ENCODE results near the gene ZMAT5. TPM values are rescaled to one million over a fixed set of nuclear protein-coding genes. Genes with fewer than 3 reads are reported as not detected.

ZMAT5 gene
- polyA plus RNA-seq, 1 donor (not counting 4 experiments of a cell fraction or from before 2014, with no cell fraction given) = 11.1 TPM

GRCh38 chr22:29697853-29698598 lies 68.8 kb downstream of the ZMAT5 start:
- H3K4me1 ChIP-seq (ENCODE audit: control insufficient read depth, extremely low read depth, insufficient read depth, low read length) = peaks cover 40% of the 10 kb centered on the region
- FAIRE-seq (no peak), DNase-seq (ENCODE audit: low read depth, low spot score) (no peak)
- H3K79me2 ChIP-seq (ENCODE audit: control insufficient read depth, insufficient read depth, low read length) = no peaks in the 10 kb centered on the region
- H3K9ac ChIP-seq (ENCODE audit: control insufficient read depth, extremely low read depth, insufficient read depth, low read length) = no peak overlapping the region
- peaks cover 23% of the 10 kb centered on the region for H4K20me1 ChIP-seq (ENCODE audit: control insufficient read depth, extremely low read depth, insufficient read depth, low read length)
- H3K9me1 ChIP-seq (ENCODE audit: control insufficient read depth, extremely low read depth, insufficient read depth, low read length) = peaks cover 6% of the 10 kb centered on the region
- H3K4me2 ChIP-seq (ENCODE audit: control insufficient read depth, extremely low read depth, insufficient read depth, low read depth, low read length) = no peak overlapping the region
- H3K36me3 ChIP-seq (ENCODE audit: control insufficient read depth in 2 of 2, extremely low read depth in 1 of 2, insufficient read depth in 2 of 2, low read length in 2 of 2) = peaks cover 0 to 16% of the 10 kb centered on the region in 2 experiments
- H3K27me3 ChIP-seq (ENCODE audit: control insufficient read depth, extremely low read depth, insufficient read depth, low read length) = peaks cover 13% of the 10 kb centered on the region
- TF ChIP-seq CTCF (optimal IDR thresholded peaks at IDR 0.05 in 1 of 3, IDR thresholded peaks at IDR 0.05 in 1 of 3, conservative IDR thresholded peaks at IDR 0.05 in 1 of 3; ENCODE audit: extremely low read depth in 1 of 3, insufficient read depth in 2 of 3, low read length in 3 of 3) (no peak), EZH2 (IDR thresholded peaks at IDR 0.05; ENCODE audit: low read length) (no peak)
- no peak overlapping the region for H3K27ac ChIP-seq (ENCODE audit: control insufficient read depth, insufficient read depth, low read length)
- H3K4me3 ChIP-seq (ENCODE audit: control insufficient read depth in 2 of 3, extremely low read depth in 1 of 3, insufficient read depth in 2 of 3, low read depth in 1 of 3, low read length in 3 of 3) = no peak overlapping the region
- no peaks in the 10 kb centered on the region for H3K9me3 ChIP-seq (ENCODE audit: control insufficient read depth, low read depth, low read length)
- no peak overlapping the region for H2AFZ ChIP-seq (ENCODE audit: control insufficient read depth, low read length)
- dilution Hi-C loops (cut with MboI; ENCODE audit: extremely low pct_ligation_motif_present, low sequenced_read_pairs) = no loop called here

- no peaks in the 10 kb centered on the region for H3K79me2 ChIP-seq (ENCODE audit: control insufficient read depth, insufficient read depth, low read length)
- TF ChIP-seq CTCF (optimal IDR thresholded peaks at IDR 0.05 in 1 of 3, IDR thresholded peaks at IDR 0.05 in 1 of 3, conservative IDR thresholded peaks at IDR 0.05 in 1 of 3; ENCODE audit: extremely low read depth in 1 of 3, insufficient read depth in 2 of 3, low read length in 3 of 3) (no peak), EZH2 (IDR thresholded peaks at IDR 0.05; ENCODE audit: low read length) (no peak)
- H3K27ac ChIP-seq (ENCODE audit: control insufficient read depth, insufficient read depth, low read length) = peak overlapping the region; percentile 19
- peaks cover 5 to 26% of the 10 kb centered on the region in 2 experiments for H3K36me3 ChIP-seq (ENCODE audit: control insufficient read depth in 2 of 2, extremely low read depth in 1 of 2, insufficient read depth in 2 of 2, low read length in 2 of 2)
- H3K9me3 ChIP-seq (ENCODE audit: control insufficient read depth, low read depth, low read length) = no peaks in the 10 kb centered on the region
- H4K20me1 ChIP-seq (ENCODE audit: control insufficient read depth, extremely low read depth, insufficient read depth, low read length) = peaks cover 24% of the 10 kb centered on the region
- no peak overlapping the region for H3K4me3 ChIP-seq (ENCODE audit: control insufficient read depth in 2 of 3, extremely low read depth in 1 of 3, insufficient read depth in 2 of 3, low read depth in 1 of 3, low read length in 3 of 3)
- H3K4me1 ChIP-seq (ENCODE audit: control insufficient read depth, extremely low read depth, insufficient read depth, low read length) = peaks cover 26% of the 10 kb centered on the region
- peaks cover 6% of the 10 kb centered on the region for H3K9me1 ChIP-seq (ENCODE audit: control insufficient read depth, extremely low read depth, insufficient read depth, low read length)
- H3K27me3 ChIP-seq (ENCODE audit: control insufficient read depth, extremely low read depth, insufficient read depth, low read length) = peaks cover 2% of the 10 kb centered on the region
- H3K9ac ChIP-seq (ENCODE audit: control insufficient read depth, extremely low read depth, insufficient read depth, low read length) = peak overlapping the region; percentile 50
- dilution Hi-C loops (cut with MboI; ENCODE audit: extremely low pct_ligation_motif_present, low sequenced_read_pairs) = no loop called here
- DNase-seq (ENCODE audit: low read depth, low spot score) (peak; percentile 30), FAIRE-seq (no peak)
- H2AFZ ChIP-seq (ENCODE audit: control insufficient read depth, low read length) = no peak overlapping the region
- peak overlapping the region; percentile 20 for H3K4me2 ChIP-seq (ENCODE audit: control insufficient read depth, extremely low read depth, insufficient read depth, low read depth, low read length)
These were observed 71.5 kb downstream of the ZMAT5 start for GRCh38 chr22:29695129-29695926.
